Renal pelvis (tissue), 4 donors: Measurements from ENCODE around the gene AGAP1. TPM values are rescaled to one million over a fixed set of nuclear protein-coding genes. Genes with fewer than 3 reads are reported as not detected.

Experiments used
- DNase-seq: peaks from one replicate; pipeline ENCODE4 v3.0.0-alpha.2; 2013
- polyA plus RNA-seq, 3 donors: library from polyadenylated mRNA; unstranded; fragments of 120-200 nt; gene quantifications; one replicate each; pipeline ENCODE4 v1.2.1, GENCODE V29; 2013; ENCODE audit not compliant: insufficient read length in 3 of 3

The AGAP1 gene
- polyA plus RNA-seq, 3 donors, result 20.5 to 23.8 (median 21.0) TPM

GRCh38 chr2:235960011-235960715 lies 466.3 kb downstream of the AGAP1 start:
- no peak for DNase-seq

- DNase-seq, result no peak
These were observed 467.1 kb downstream of the AGAP1 start for GRCh38 chr2:235960716-235961640.

- DNase-seq, result no peak
These were observed 467.9 kb downstream of the AGAP1 start for GRCh38 chr2:235961711-235962110.

- DNase-seq, result no peak
These were observed 470.2 kb downstream of the AGAP1 start for GRCh38 chr2:235963853-235964577.

GRCh38 chr2:235964787-235965390 lies 471.0 kb downstream of the AGAP1 start:
- DNase-seq, result no peak

- no peak for DNase-seq
These were observed 472.6 kb downstream of the AGAP1 start for GRCh38 chr2:235966396-235966795.

GRCh38 chr2:235966932-235967757 lies 473.3 kb downstream of the AGAP1 start:
- DNase-seq, result no peak

- no peak for DNase-seq
These were observed 474.3 kb downstream of the AGAP1 start for GRCh38 chr2:235968155-235968554.

- DNase-seq, result no peak
These were observed 474.9 kb downstream of the AGAP1 start for GRCh38 chr2:235968616-235969324.

GRCh38 chr2:235970204-235971040 lies 476.6 kb downstream of the AGAP1 start:
- DNase-seq, result no peak

GRCh38 chr2:235976516-235976915 lies 482.7 kb downstream of the AGAP1 start:
- no peak for DNase-seq

GRCh38 chr2:235976956-235977355 lies 483.1 kb downstream of the AGAP1 start:
- no peak for DNase-seq

GRCh38 chr2:235977445-235977844 lies 483.6 kb downstream of the AGAP1 start:
- DNase-seq, result no peak

GRCh38 chr2:235978022-235978421 lies 484.2 kb downstream of the AGAP1 start:
- DNase-seq, result no peak

GRCh38 chr2:235979037-235979436 lies 485.2 kb downstream of the AGAP1 start:
- DNase-seq, result no peak

GRCh38 chr2:235979753-235980435 lies 486.1 kb downstream of the AGAP1 start:
- no peak for DNase-seq

GRCh38 chr2:235981631-235982030 lies 487.8 kb downstream of the AGAP1 start:
- DNase-seq, result no peak

GRCh38 chr2:235983016-235983415 lies 489.2 kb downstream of the AGAP1 start:
- no peak for DNase-seq

GRCh38 chr2:235984552-235984951 lies 490.7 kb downstream of the AGAP1 start:
- DNase-seq, result no peak
